IPS-11a (cell line): ENCODE measurements around the gene GCN1.

Experiments used
- H3K4me3 ChIP-seq: one replicate; pipeline ENCODE4 v1.5.1; 2013; ENCODE audit warnings: low read depth, low read length, control low read depth

The GCN1 gene

DNA sequence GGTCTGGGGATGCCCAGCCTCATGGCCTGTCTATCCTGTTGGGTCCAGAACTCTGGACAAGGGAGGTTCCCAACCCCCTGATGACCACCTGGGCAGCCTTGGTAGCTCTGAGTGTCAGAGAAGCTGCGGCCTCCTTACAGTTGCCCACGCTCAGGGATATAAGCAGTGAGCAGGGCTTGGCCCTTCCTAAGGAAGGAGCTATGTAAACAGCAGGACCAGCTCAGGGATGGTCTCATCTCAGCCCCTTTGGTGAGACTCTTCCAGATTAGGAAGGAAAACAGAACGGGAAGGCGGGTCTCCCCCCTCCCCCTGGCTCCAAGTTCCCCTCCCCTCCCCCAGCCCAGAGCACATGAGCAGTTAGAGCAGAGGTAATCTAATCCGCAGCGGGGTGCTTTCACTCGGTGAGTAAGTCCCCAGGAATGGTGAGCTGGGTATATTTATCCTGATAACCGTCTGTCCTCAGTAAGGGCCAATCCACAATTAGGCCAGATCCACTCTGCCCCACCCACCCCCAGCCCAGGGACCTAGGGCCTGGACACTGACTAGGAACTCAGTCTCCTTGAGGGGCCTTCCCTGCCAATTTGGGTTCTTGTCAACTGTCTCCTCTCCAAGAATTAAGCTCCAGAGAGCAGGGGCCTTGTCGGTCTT is 35.9 kb upstream of the GCN1 start:
- no peak overlapping the region for H3K4me3 ChIP-seq

DNA sequence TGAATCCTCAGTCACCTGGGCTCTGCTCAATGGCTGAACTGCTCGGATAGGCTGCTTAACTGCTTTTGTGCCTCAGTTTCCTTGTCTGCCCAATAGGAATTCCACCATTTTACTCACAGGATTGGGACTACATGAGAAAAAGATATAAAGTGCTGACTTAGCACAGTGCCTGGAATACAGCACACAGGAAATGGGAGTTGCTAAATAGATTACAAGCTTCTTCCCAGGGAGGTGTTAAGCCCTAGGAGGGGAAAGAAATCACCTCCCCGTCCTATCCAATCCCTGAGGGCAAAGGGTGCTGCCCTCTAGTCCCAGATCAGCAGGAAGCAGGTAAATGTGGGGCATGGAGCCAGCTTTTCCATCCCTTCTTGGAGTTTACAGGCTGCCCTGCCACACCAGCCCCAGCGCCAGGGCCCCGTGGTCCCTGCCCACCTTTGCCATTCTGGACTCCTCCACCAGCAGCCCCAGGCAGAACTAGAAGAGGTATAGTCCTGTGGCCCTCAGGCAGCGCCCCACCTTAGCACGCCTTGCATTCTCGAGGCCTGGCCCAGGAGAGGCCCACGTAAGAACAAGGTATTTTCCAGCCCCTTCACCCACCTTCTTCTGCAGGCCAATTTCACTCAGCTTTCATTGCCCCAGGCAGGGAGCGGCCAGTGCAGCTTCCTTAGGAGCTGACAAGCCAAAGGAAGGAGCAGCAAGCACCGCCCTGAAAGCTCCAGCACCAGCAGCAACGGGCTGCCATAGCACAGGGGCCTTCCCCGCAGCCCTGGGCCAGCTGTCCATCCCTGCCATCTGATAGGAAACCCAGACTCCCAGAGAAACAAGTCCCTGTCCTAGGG is 35.2 kb upstream of the GCN1 start:
- H3K4me3 ChIP-seq = no peak overlapping the region

DNA sequence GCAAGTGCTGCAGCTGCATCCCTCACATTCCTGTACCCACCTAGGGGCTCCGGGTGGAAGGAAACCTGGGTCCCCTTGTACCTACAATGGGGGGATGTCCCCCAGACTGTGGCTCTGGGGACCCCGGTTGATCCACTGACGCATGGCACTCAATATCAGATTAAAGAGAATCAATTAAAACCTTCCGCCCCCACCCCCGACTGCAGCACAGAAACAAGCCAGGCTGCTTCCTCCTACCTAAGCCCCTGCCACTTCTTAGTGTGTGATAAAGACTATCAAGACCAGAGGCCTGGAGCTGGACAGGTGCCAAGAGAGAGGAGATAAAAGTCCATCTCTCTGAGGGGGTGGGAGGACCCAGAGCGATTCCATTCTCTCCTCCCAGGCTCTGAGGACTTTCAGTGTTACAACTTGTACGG is 34.6 kb upstream of the GCN1 start:
- H3K4me3 ChIP-seq = no peak overlapping the region

DNA sequence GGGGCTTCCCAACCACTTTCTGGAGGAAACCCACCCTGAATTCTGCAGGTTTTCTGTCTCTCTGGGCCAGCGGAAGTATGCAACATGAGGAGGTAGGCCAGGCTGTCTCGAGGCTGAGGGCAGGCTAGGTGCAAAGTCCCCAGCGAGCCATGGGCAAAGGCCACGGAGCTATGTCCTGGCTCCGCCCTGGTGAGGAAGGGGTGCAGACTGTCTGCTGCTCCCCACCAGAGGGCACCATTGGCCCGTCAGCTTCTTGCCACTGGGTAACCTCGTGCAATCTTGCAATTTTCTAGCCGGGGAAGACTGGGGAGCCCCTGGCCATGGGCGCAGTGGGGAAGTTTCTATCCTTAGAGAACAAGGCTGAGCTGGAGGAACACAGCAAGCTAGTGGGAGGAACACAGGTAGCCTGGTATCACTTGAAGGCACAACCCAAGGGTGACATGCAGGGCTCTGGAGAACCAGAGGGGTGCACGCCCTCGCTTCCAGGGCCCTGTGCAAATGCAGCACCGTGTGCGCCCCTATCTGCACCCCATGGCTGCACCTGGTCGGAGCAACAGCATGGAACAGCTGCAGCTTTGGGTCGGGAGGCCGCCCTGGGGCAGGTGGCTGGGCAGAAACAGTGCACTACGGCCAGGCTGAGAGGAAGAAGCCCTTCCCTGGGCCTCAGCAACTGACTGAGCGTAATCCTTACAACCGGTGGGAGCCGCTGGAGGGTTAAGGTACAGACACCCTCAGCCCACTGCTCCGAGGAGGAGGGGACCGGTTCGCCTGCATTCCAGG is 34.0 kb upstream of the GCN1 start:
- no peak overlapping the region for H3K4me3 ChIP-seq

DNA sequence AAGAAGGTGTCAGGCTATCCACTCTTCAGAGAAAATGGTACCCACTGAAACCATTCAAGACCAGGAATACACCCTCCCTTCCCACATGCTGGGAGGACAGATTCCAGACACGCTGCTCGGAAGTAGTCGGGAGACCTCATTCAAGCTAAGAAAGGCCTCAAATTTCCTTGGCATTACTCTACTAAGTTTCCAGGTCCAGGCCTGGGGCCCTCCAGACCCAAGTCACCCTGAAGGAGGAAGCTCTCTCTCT is 33.5 kb upstream of the GCN1 start:
- no peak overlapping the region for H3K4me3 ChIP-seq

DNA sequence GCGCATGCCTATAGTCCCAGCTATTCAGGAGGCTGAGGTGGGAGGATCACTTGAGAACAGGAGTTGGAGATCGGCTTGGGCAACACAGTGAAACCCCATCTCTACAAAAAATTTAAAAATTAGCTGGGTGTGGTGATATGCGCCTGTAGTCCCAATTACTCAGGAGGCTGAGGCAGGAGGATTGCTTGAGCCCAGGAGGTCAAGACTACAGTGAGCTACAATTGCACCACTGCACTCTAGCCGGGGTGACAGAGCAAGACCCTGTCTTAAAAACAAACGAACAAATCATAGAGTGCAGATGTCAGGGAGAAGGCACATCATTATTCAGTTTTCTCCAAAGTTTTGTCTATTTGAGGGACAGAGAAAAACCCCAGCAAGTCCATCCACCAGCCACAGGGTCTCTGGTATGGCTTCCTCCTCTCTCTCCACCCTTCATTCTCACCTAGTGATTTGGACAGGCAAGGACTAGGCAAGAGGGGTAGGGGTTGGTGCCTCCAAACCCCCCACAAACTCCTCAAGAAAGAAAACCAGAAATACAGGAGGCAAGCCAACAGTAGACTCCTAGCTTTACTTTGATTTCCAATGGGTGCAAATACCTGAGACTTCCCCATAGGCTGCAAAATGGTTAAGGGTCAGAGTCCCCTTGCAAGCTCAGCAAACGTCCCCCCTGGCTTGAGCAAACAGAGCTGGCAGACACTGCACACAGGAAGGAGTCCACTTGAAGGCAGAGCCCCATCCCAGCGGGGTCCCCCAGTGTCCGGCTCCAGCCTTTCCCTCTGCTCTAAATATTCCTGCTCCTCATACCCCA is 32.9 kb upstream of the GCN1 start:
- H3K4me3 ChIP-seq = no peak overlapping the region

DNA sequence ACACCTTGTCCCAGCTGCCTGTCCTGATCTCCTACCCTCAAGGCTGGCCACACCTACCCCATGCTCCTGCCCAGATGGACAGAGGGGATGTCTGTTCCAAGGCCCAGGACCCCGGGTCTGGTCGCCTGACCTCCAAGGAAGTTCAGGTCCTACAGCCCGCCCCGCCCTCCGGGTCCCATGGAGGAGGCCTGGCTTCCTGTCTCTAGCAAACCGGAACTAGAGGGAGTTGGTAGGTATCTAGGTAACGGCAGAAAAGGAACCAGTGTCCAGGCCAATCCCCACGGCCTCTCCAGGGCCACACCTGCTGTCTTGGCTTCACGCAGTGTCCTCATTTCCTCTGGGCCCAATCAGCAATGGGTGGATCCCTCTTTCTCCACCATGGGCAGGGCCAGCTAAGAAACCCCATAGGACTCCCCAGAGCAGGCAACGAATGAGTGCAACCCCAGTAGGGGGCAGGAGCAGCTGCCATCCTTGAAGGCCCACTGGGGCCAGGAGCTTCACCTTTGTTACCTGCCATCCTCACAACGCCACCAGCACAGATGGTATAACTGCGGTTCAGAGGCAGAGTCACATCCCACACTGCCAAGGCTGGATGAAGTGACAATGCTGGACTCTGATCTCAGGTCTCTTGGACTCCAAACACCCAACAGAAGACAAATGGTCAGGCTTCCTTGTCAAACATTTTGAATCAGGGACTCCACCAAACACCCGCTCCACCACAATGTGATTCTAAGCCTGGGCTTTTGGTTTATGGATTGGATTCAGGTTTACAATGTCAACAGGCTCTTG is 31.5 kb upstream of the GCN1 start:
- no peak overlapping the region for H3K4me3 ChIP-seq

DNA sequence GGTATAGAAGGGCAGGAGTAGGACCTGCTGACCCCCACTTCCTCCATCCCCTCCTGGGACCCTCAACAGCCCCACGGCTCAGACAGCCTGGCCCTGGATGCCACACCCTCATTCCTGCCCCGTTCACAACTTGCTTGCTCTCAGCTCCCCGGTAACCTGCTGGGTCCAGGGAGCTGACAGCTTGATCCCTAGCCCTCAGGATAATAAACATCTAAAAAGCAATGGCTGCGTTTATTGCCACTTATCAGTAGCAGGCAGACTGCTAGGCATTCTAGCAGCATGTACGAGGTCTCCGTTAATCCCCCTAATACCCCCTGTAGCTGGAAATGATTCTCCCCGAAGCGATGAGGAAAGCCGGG is 30.7 kb upstream of the GCN1 start:
- no peak overlapping the region for H3K4me3 ChIP-seq

DNA sequence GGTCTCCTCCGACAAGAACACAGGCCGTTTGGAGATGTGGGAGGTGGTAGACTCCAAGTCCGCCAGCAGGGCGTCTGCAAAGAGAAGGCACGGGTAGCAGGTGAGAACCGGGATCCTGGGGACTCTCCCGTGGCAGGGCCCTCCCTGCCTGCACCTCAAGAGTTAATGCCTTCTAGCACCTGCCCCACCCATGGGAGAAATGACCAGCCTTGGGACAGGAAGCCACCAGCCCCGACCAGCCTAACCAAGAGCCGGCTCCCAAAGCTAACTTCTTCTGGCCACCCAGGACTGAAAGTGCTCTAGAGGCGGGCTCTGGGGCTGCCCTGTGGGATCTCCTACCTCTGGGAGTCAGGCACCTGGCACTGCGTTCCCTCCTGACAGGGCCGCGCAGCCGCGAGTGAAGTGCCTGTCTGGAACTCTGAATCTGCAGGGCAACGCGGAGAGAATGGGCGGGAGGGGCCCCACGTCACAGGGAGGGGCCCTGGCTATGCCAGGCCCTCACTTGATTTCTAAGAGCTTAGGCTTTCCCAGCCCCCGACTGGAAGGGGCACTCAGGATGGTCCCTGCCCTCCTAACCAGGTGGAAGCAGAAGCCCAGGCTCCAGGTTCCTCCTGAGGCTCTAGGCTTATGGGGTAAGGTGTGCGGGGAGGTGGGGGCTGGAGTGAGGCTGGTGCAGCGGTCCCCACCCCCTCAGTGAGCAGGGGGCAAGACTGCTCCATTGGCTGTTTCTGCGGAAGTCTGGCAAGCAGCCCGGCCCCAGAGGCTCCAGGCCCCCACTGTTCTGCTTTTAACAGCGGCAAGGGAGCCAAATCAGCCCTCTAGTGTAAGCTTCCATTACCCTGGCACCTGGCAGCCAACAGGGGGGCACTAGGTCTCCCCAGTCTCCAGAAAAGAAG is 30.0 kb upstream of the GCN1 start:
- H3K4me3 ChIP-seq = no peak overlapping the region

DNA sequence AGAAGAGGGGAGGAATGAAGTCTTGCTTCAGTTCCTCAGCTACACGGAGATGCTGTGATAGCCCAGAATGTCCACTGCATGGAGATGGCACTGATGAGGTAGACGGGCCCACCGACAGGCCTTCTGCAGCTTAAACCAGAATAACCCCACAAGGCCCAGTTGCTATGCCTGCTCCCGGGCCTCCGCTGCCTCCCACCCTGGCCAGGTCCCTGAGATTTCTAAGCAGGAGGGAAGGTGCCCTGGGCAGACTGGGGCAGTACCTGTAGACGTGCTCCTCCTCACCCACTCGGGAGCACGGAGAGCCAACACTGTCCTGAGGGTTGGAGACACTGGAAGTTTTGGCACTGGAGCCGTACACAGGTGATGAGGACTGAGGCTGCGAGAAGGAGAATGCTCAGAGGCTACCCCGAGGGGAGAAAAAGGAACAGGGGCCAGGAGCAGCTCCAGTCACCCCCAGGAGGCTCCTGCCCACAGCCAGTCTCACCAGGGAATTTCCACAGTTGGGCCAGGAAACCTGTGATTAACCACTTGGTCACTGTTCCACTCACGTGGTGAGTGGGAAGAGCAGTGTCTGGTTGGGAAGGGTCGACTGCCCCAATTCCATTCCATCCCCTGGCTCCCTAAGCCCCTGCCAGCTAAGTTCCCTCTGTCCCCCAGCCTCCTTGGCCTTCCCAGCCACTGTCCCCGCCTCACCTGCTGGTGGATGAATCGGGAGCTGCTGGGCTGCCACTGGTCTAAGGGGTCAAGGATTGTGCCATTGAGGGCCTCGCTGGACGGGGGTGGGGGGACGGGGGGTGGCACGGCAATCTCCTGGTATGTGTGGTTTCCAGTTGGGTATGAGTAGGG is 29.2 kb upstream of the GCN1 start:
- no peak overlapping the region for H3K4me3 ChIP-seq

DNA sequence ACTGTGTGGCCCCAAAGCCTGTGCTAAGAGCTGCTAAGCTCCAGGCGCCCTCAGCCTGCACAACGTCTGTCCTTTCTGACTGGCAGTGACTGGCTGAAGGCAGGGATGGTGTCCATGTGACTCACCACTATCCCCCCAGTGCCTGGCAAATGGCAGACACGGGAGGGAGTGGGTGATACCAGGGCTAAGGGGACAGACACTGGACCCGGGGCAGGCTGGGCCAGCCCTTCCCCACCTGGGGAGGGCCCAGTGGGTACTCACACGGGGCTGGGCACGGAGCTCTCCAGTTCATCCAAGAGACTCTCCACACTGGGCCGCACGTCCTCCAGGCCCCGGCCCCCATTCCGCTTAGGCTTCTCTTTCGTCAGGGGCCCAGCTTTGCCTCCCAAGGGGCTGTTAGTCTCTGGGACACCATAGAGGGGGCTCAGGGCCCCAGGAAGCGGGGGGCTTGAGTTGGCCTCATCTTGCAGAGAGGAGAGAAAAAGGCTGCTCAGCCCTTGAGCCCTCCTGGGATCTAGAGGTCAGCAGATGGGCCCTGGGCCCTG is 27.8 kb upstream of the GCN1 start:
- H3K4me3 ChIP-seq = no peak overlapping the region

DNA sequence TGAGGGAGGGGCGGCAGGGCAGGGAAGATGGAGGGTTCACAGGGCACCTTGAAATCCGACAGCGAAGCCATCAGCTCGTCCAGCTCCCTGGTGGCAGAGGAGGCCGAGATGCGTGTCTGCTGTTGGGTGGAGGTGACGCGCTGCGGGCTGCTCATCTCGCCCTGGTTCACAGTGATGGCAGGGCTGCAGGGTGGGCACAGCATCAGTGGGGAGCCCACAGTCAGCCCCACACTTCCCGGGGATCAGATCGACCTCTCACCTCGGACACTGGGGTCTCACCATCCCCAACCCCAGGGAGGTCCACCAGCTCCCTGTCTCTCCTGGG is 27.0 kb upstream of the GCN1 start:
- H3K4me3 ChIP-seq = no peak overlapping the region

DNA sequence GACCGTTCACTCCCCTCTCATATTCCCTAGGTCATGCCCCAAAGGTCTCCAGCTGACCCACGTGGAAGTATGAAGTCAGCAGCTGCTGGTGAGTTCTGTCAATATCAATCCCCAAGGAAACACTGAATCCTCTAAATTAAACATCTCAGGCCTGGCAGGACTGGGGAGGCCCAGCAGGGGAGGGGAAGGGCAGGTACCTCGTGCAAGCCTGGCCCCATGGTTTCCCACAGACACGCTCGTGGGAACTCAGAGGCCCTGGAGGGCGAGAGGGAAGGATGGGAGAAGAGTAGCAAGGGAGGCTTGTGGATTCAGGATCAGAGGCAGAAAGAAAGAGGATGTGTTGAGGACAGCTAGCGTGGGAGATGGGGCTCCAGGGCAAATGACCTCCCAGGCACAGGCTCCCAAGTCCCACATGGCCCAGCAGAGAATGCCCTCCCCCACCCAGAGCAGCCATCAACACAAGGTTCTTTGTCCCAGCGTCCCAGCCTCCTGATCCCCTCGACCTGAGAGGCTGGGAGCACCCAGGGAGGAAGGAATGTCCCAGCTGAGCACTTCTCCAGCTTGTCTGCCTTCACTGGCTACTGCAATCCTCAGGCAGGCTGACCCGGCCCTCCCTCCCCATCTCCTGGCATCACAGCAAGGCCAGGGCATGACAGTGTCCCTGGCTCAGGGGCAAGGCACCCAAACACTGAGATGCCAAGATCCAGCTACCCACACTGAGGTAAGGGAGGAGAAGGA is 26.5 kb upstream of the GCN1 start:
- no peak overlapping the region for H3K4me3 ChIP-seq

DNA sequence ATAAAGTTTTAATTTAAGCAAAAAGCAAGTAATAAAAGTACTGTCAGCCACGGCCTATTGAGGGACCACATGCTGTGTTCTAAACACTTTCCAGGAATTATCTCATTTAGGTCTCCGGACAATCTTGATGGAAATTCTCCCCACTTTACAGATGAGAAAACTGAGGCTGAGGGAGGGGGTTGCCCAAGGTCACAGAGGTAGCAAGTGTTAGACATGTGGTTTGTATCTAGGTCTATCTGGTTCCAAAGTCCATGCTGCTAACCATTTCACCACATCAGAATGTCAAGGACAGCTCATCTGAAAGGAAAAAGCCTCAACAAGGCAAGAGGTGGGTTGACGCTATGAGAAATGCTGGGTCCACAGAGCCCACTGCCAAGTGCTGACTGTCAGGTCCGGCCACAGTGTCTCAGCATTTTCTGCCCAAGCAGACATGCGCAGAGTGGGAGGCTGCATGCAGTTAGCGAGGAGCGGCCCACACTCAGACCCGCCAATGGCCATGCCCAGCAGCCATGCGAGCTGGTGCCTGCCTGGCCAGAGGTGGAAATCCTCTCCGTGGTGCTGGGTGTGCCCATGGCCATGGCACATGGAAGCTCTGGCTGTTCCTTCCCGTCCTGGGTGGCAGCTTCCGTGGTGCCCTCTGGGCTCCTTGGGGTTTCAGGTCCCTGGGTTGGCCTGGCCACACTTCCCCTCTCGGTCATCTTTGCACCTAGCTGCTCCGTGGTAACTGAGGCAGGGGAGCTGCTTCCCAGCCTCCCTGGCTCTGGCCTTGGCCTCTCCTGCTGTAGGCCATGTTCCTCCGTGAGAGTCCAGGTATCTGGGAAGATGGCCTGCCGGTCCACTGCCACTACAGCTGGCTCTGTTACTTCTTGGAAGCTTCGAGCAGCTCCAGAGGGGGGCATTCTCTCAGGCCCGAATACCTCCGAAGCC is 24.4 kb upstream of the GCN1 start:
- H3K4me3 ChIP-seq = no peak overlapping the region

DNA sequence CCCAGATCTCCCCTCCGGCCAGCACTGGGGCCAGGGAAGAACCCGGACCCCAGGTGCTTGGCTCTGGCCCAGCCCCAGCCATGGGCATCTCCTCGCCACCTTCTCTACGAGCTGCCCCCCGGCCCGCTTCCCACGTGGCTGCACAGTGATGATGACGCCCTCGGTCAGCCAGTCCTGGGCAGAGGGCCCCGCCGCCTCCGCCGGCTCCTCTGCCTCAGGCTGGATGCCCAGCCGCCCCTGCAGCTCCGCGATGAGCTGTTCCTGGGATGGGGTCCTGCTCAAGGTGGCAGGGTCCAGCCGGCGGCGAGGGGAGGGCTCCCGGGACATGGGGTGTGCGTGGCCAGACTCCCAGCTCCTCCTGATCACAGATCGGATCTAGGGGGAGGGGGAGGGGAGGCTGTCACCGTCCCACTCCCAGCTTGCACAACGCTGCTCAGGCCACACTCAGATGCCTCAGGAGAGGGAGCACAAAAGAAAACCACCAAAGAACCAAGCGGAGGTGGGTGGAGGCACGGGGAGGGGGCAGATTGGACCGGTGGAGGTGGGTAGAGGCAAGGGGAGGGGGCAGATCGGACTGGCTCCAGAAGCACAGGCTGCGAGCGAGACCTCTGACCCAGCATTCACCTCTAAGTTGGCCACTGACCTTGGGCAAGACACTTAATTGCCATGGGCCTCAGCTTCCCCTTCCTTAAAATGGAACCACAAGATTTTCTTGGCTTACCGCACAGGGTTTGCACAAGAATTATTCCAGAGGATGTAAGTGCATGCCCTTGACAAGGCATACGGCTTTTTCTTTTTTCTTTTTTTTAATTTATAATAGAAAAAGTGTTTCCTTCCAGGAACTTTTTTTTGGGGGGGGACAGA is 22.5 kb upstream of the GCN1 start:
- H3K4me3 ChIP-seq = no peak overlapping the region
